PC-9 (cell line): Measurements from ENCODE around the gene SLC22A23. TPM values are rescaled to one million over a fixed set of nuclear protein-coding genes. Genes with fewer than 3 reads are reported as not detected.

Experiments used
- BruUV-seq: library from RNA; stranded (reverse); fragments of 400-500 nt; replicated peaks from 2 replicates; lab custom pipeline; 2021; lab: Mats Ljungman, UMichigan
- CTCF ChIA-PET: fragments of 300-600 bp; sonication (Branson Sonifier 250); formaldehyde crosslinking; loops from one replicate; lab custom pipeline; 2022; ENCODE audit warnings: antibody characterized with exemption; lab: Charles Lee
- POLR2A ChIA-PET: fragments of 300-600 bp; sonication (Branson Sonifier 250); formaldehyde crosslinking; loops from one replicate; lab custom pipeline; 2022; ENCODE audit warnings: antibody characterized with exemption; ENCODE audit not compliant: unreplicated experiment; lab: Charles Lee
- DNase-seq, 2 experiments: peaks; one replicate each; pipeline versions ENCODE4 v3.0.0 to v3.0.0-alpha.2; 2015 to 2022; ENCODE audit warnings: mixed read lengths in 1 of 2
- H2AFZ ChIP-seq: fragments of 200-600 bp; sonication (generic); 2 replicates; pipeline ENCODE4 v1.8.1; 2017; ENCODE audit warnings: antibody characterized with exemption
- H3F3A ChIP-seq: fragments of 200-600 bp; sonication (generic); 2 replicates; pipeline ENCODE4 v1.8.1; 2017; ENCODE audit warnings: antibody characterized with exemption, mild to moderate bottlenecking, low read depth; ENCODE audit not compliant: insufficient read depth
- H3K27ac ChIP-seq: fragments of 200-600 bp; sonication (generic); 2 replicates; pipeline ENCODE4 v1.6.1; 2016; ENCODE audit warnings: mixed run types
- H3K27me3 ChIP-seq: fragments of 200-600 bp; sonication (generic); 2 replicates; pipeline ENCODE4 v1.6.1; 2016; ENCODE audit warnings: low read depth, mixed run types; ENCODE audit not compliant: insufficient read depth
- H3K36me3 ChIP-seq: fragments of 200-600 bp; sonication (generic); 2 replicates; pipeline ENCODE4 v1.6.1; 2016; ENCODE audit warnings: low read depth, mixed run types
- H3K4me1 ChIP-seq: fragments of 200-600 bp; sonication (generic); replicated peaks from 2 replicates; pipeline ENCODE4 v1.6.1; 2016; ENCODE audit warnings: mixed run types; ENCODE audit not compliant: insufficient read depth
- H3K4me2 ChIP-seq: fragments of 200-600 bp; sonication (generic); 2 replicates; pipeline ENCODE4 v1.6.1; 2017; ENCODE audit warnings: mixed run types
- H3K4me3 ChIP-seq: fragments of 200-600 bp; sonication (generic); 2 replicates; pipeline ENCODE4 v1.6.1; 2016; ENCODE audit warnings: mixed run types
- H3K79me2 ChIP-seq: fragments of 200-600 bp; sonication (generic); 2 replicates; pipeline ENCODE4 v1.6.1; 2017; ENCODE audit warnings: low read depth, mixed run types
- H3K9me2 ChIP-seq: fragments of 200-600 bp; sonication (generic); 2 replicates; pipeline ENCODE4 v1.8.1; 2017; ENCODE audit warnings: mild to moderate bottlenecking; ENCODE audit not compliant: insufficient read depth
- H3K9me3 ChIP-seq: fragments of 200-600 bp; sonication (generic); 2 replicates; pipeline ENCODE4 v1.8.1; 2016; ENCODE audit warnings: low read depth; ENCODE audit not compliant: insufficient read depth
- H4K20me1 ChIP-seq: fragments of 200-600 bp; sonication (generic); 2 replicates; pipeline ENCODE4 v1.8.1; 2017; ENCODE audit not compliant: insufficient read depth
- EZH2 ChIP-seq: fragments of 200-600 bp; sonication (generic); IDR thresholded peaks from 2 replicates; pipeline ENCODE4 v1.8.0; 2017; ENCODE audit warnings: antibody characterized with exemption, low read depth
- intact Hi-C: fragments of 100-400 bp; cut with micrococcal nuclease; formaldehyde crosslinking; loops from one replicate; pipeline ENCODE4 v1.10.0; 2022; ENCODE audit not compliant: unreplicated experiment
- total RNA-seq: library from RNA; stranded (reverse); gene quantifications from 2 replicates; pipeline ENCODE4 v1.2.3, GENCODE V29; 2021
- TF ChIP-seq, protein P1 (sequence below): fragments of 200-600 bp; sonication (generic); conservative IDR thresholded peaks from 2 replicates; pipeline ENCODE4 v1.6.1; 2017; ENCODE audit warnings: mixed run types, antibody characterized with exemption, mild to moderate bottlenecking, moderate library complexity

The SLC22A23 gene
- total RNA-seq, 1 experiment from 2014 or later: 13.5 TPM

DNA sequence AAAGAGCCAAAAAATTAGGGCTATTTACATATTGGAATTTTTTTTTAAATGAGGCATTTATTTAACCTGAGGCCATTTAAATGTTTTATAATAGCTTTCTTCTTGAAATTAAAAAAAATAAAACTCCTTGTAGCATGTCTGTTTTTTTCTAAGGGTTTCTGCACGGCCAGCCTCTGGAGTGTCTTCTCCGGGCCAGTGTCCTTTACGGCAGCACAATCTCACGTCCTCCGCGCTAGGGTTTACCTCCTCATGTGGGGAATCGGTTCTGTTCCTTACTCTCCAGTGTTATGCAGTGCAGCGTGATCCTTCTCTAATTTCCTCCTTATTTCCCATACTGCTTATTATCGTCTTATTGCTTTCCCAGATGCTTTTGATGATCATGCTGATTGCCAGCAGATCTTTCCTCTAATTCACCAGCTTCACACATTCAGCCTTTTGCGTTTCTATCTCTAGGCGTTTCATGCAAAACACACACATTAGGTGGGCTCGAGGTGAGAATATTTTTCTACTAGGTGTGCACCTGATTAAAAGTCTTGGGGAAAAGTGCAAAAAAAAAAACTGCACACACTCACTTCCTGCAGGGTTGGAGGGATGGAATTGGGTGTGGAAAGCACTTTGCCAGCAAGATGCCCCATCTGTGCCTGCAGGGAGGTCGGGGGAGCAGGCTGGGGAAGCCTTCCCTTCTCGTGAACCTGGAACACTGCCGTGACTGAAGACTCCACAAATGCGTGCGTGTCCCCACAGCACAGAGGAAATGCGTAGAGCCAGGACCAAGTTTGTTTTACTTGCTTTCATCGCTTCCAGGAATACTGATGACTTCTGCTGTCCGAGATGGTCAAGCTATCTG is 142.0 kb downstream of the SLC22A23 start:
- H2AFZ ChIP-seq: no peak overlapping the region
- no peaks in the 10 kb centered on the region for H3K4me1 ChIP-seq
- ChIA-PET CTCF (no interaction called here), POLR2A (no interaction called here)
- no peaks in the 10 kb centered on the region for H4K20me1 ChIP-seq
- no peaks in the 10 kb centered on the region for H3K27me3 ChIP-seq
- H3K9me2 ChIP-seq: no peaks in the 10 kb centered on the region
- TF ChIP-seq EZH2: no peak
- no peaks in the 10 kb centered on the region for H3K9me3 ChIP-seq
- BruUV-seq: no TSS peak
- no peak overlapping the region for H3K4me2 ChIP-seq
- no peaks in the 10 kb centered on the region for H3F3A ChIP-seq
- DNase-seq: no peak
- no peak overlapping the region for H3K4me3 ChIP-seq
- H3K27ac ChIP-seq: no peak overlapping the region
- H3K36me3 ChIP-seq: no peaks in the 10 kb centered on the region
- intact Hi-C loops: no loop called here
- H3K79me2 ChIP-seq: no peaks in the 10 kb centered on the region

DNA sequence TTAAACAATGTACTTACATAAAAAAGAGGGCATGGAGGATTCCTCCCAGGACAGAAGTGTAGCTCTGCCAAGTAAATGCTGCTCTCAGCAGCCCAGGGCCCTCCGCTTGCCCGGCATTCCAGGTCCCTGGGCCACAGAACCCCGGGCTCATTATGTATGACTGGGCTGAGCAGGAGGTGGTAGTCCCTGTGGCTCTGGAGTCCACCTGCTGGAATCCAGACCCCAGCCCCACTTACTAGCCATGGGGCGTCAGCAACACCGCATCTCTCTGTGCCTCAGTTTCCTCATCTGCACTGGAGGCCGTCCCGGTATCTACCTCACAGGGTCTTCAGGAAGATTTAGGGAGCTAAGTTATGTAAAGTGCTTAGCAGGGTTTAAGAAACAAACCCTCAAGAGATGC is 142.7 kb downstream of the SLC22A23 start:
- Histone ChIP-seq H3K9me2 (no peaks in the 10 kb centered on the region), H3F3A (no peaks in the 10 kb centered on the region), H3K79me2 (no peaks in the 10 kb centered on the region), H3K27me3 (no peaks in the 10 kb centered on the region), H3K4me2 (no peak overlapping the region), H3K4me3 (no peak overlapping the region), H4K20me1 (no peaks in the 10 kb centered on the region), H3K36me3 (no peaks in the 10 kb centered on the region), H3K4me1 (no peaks in the 10 kb centered on the region), H2AFZ (no peak overlapping the region), H3K27ac (no peak overlapping the region), H3K9me3 (no peaks in the 10 kb centered on the region)
- no peak for TF ChIP-seq EZH2
- TF ChIP-seq, protein P1, sequence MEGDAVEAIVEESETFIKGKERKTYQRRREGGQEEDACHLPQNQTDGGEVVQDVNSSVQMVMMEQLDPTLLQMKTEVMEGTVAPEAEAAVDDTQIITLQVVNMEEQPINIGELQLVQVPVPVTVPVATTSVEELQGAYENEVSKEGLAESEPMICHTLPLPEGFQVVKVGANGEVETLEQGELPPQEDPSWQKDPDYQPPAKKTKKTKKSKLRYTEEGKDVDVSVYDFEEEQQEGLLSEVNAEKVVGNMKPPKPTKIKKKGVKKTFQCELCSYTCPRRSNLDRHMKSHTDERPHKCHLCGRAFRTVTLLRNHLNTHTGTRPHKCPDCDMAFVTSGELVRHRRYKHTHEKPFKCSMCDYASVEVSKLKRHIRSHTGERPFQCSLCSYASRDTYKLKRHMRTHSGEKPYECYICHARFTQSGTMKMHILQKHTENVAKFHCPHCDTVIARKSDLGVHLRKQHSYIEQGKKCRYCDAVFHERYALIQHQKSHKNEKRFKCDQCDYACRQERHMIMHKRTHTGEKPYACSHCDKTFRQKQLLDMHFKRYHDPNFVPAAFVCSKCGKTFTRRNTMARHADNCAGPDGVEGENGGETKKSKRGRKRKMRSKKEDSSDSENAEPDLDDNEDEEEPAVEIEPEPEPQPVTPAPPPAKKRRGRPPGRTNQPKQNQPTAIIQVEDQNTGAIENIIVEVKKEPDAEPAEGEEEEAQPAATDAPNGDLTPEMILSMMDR: no peak
- intact Hi-C loops: no loop called here
- no peak for DNase-seq
- ChIA-PET POLR2A (no interaction called here), CTCF (no interaction called here)
- no TSS peak for BruUV-seq

DNA sequence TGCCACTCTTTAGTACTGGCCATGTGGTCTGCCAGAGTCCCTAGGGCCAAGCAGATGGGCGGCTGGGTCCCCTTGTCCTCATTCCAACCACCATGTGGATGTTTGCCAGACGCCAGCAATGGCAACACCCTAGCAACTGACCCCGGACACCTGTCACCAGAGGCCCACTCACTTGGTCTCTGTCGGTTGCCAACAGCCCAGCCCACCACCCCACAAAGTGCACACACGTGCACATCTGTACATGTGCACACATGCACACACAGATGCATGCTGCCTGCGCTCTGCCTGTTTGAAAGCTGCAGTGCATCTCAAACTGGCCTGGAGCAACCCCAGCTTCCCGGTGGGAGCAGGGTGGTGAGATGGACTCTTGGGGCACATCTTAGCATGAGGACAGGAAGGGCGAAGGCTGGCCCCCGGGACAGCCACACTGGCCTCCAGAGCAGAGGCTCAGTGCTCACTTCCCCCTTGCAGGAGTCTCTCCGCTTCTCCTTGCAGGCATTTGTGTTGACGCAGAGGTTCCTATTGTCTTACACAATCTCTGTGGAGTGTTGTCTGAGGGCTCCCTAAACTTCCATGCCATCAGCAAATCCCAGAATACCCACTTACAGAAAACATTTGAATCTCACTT is 144.1 kb downstream of the SLC22A23 start:
- no peaks in the 10 kb centered on the region for H3K9me2 ChIP-seq
- BruUV-seq: no TSS peak
- no peaks in the 10 kb centered on the region for H4K20me1 ChIP-seq
- ChIA-PET CTCF (no interaction called here), POLR2A (no interaction called here)
- no peak overlapping the region for H3K4me2 ChIP-seq
- H2AFZ ChIP-seq: no peak overlapping the region
- no peaks in the 10 kb centered on the region for H3K36me3 ChIP-seq
- no peaks in the 10 kb centered on the region for H3K9me3 ChIP-seq
- no peak overlapping the region for H3K4me3 ChIP-seq
- no peaks in the 10 kb centered on the region for H3K4me1 ChIP-seq
- no peak overlapping the region for H3K27ac ChIP-seq
- no peak for DNase-seq
- TF ChIP-seq EZH2: no peak
- TF ChIP-seq, protein P1: no peak
- H3K79me2 ChIP-seq: no peaks in the 10 kb centered on the region
- intact Hi-C loops: no loop called here
- no peaks in the 10 kb centered on the region for H3K27me3 ChIP-seq
- no peaks in the 10 kb centered on the region for H3F3A ChIP-seq
